PC-9 (cell line): ENCODE results near the gene FBN3.
A peak's percentile ranks its signal among the peaks of the same experiment; 100 is the strongest.

Experiments
- CTCF ChIP-seq: fragments of 200-600 bp; sonication (generic); conservative IDR thresholded peaks from 2 replicates; pipeline ENCODE4 v1.6.1; 2017; ENCODE audit warnings: mixed run types, antibody characterized with exemption, mild to moderate bottlenecking, moderate library complexity
- EZH2 ChIP-seq: fragments of 200-600 bp; sonication (generic); IDR thresholded peaks from 2 replicates; pipeline ENCODE4 v1.8.0; 2017; ENCODE audit warnings: antibody characterized with exemption, low read depth

GRCh38 chr19:8096071-8096470 lies 53.3 kb downstream of the FBN3 start:
- peak; percentile 58 for TF ChIP-seq CTCF
- no peak for TF ChIP-seq EZH2
